H9 (cell line): ENCODE measurements around the gene TMEM82. TPM values are rescaled to one million over a fixed set of nuclear protein-coding genes. Genes with fewer than 3 reads are reported as not detected.

Experiments used
- DNase-seq: peaks from one replicate; pipeline ENCODE4 v3.0.0-alpha.2; 2017
- H2AFZ ChIP-seq: one replicate; pipeline ENCODE4 v1.6.1; 2013; ENCODE audit warnings: mild to moderate bottlenecking, low read length, control low read depth, moderate library complexity
- H2AK5ac ChIP-seq: 2 replicates; pipeline ENCODE4 v1.6.1; 2013; ENCODE audit warnings: low read length, control low read depth, mixed read lengths; ENCODE audit not compliant: insufficient read length
- H2BK120ac ChIP-seq: one replicate; pipeline ENCODE4 v1.6.1; 2013; ENCODE audit warnings: low read depth, mild to moderate bottlenecking, low read length, control low read depth, inconsistent platforms; ENCODE audit not compliant: poor library complexity, severe bottlenecking
- H2BK12ac ChIP-seq: 2 replicates; pipeline ENCODE4 v1.6.1; 2013; ENCODE audit warnings: low read length, control low read depth, mixed read lengths, low read depth; ENCODE audit not compliant: insufficient read length
- H2BK15ac ChIP-seq: 2 replicates; pipeline ENCODE4 v1.6.1; 2013; ENCODE audit warnings: low read depth, low read length, control low read depth
- H2BK20ac ChIP-seq: one replicate; pipeline ENCODE4 v1.6.1; 2013; ENCODE audit warnings: low read depth, mild to moderate bottlenecking, low read length, control low read depth, inconsistent platforms; ENCODE audit not compliant: poor library complexity, severe bottlenecking
- H2BK5ac ChIP-seq: 2 replicates; pipeline ENCODE4 v1.6.1; 2013; ENCODE audit warnings: low read length, control low read depth, mixed read lengths; ENCODE audit not compliant: insufficient read length
- H3K14ac ChIP-seq: 2 replicates; pipeline ENCODE4 v1.6.1; 2013; ENCODE audit warnings: low read length, control low read depth; ENCODE audit not compliant: insufficient read depth
- H3K18ac ChIP-seq: 2 replicates; pipeline ENCODE4 v1.6.1; 2013; ENCODE audit warnings: low read depth, mild to moderate bottlenecking, mixed read lengths, low read length, control low read depth; ENCODE audit not compliant: insufficient read length
- H3K23ac ChIP-seq: 2 replicates; pipeline ENCODE4 v1.6.1; 2013; ENCODE audit warnings: low read length, control low read depth, mixed read lengths, low read depth; ENCODE audit not compliant: insufficient read length
- H3K23me2 ChIP-seq: 2 replicates; pipeline ENCODE4 v1.6.1; 2013; ENCODE audit warnings: low read depth, mild to moderate bottlenecking, mixed read lengths, low read length, control low read depth; ENCODE audit not compliant: insufficient read length, poor library complexity, severe bottlenecking
- H3K27ac ChIP-seq: 2 replicates; pipeline ENCODE4 v1.5.1; 2013; ENCODE audit warnings: low read length, control low read depth, mixed read lengths, low read depth; ENCODE audit not compliant: insufficient read length
- H3K27me3 ChIP-seq: 2 replicates; pipeline ENCODE4 v1.6.1; 2013; ENCODE audit warnings: low read length, control low read depth, inconsistent platforms; ENCODE audit not compliant: insufficient read depth
- H3K4ac ChIP-seq: 2 replicates; pipeline ENCODE4 v1.6.1; 2013; ENCODE audit warnings: low read depth, mild to moderate bottlenecking, control low read depth, inconsistent platforms, low read length, moderate library complexity
- H3K4me1 ChIP-seq: 2 replicates; pipeline ENCODE4 v1.6.1; 2013; ENCODE audit warnings: low read length, control low read depth, inconsistent platforms; ENCODE audit not compliant: insufficient read depth
- H3K4me2 ChIP-seq: 2 replicates; pipeline ENCODE4 v1.6.1; 2013; ENCODE audit warnings: low read length, control low read depth, mixed read lengths; ENCODE audit not compliant: insufficient read length, insufficient read depth
- H3K56ac ChIP-seq: 2 replicates; pipeline ENCODE4 v1.6.1; 2013; ENCODE audit warnings: low read depth, mild to moderate bottlenecking, mixed read lengths, low read length, control low read depth; ENCODE audit not compliant: insufficient read length
- H3K79me1 ChIP-seq: 2 replicates; pipeline ENCODE4 v1.6.1; 2013; ENCODE audit warnings: low read depth, mild to moderate bottlenecking, moderate library complexity, low read length, control low read depth, inconsistent platforms; ENCODE audit not compliant: insufficient read depth, poor library complexity, severe bottlenecking
- H3K79me2 ChIP-seq: 2 replicates; pipeline ENCODE4 v1.6.1; 2013; ENCODE audit warnings: low read length, control low read depth, inconsistent platforms; ENCODE audit not compliant: insufficient read depth
- H3K9ac ChIP-seq: 2 replicates; pipeline ENCODE4 v1.6.1; 2013; ENCODE audit warnings: low read length, control low read depth, mixed read lengths; ENCODE audit not compliant: insufficient read length; ENCODE audit errors: extremely low read depth
- H3K9me3 ChIP-seq: one replicate; pipeline ENCODE4 v1.6.1; 2013; ENCODE audit warnings: low read depth, low read length, inconsistent platforms; ENCODE audit not compliant: control insufficient read depth
- H3T11ph ChIP-seq: one replicate; pipeline ENCODE4 v1.6.1; 2013; ENCODE audit warnings: mild to moderate bottlenecking, low read length, control low read depth, inconsistent platforms
- H4K20me1 ChIP-seq: one replicate; pipeline ENCODE4 v1.6.1; 2013; ENCODE audit not compliant: control insufficient read depth, insufficient read length, insufficient read depth
- H4K5ac ChIP-seq: 2 replicates; pipeline ENCODE4 v1.6.1; 2013; ENCODE audit warnings: low read depth, mild to moderate bottlenecking, mixed read lengths, low read length, control low read depth; ENCODE audit not compliant: insufficient read length
- H4K8ac ChIP-seq: replicated peaks from 2 replicates; pipeline ENCODE4 v1.6.1; 2013; ENCODE audit warnings: low read length, control low read depth, mixed read lengths, low read depth; ENCODE audit not compliant: insufficient read length
- H4K91ac ChIP-seq: 2 replicates; pipeline ENCODE4 v1.6.1; 2013; ENCODE audit warnings: low read depth, mild to moderate bottlenecking, moderate library complexity, mixed read lengths, low read length, control low read depth; ENCODE audit not compliant: insufficient read length
- H3K27ac Mint-ChIP-seq, 3 experiments: 2 replicates in 2 of 3; 3 replicates in 1 of 3; pipeline ENCODE4 v1.8.0; 2020 to 2021; ENCODE audit warnings: mixed read lengths in 3 of 3, mild to moderate bottlenecking in 1 of 3, moderate library complexity in 1 of 3
- H3K27me3 Mint-ChIP-seq: 2 replicates; pipeline ENCODE4 v1.8.0; 2021; ENCODE audit warnings: low read depth, mild to moderate bottlenecking, moderate library complexity, mixed read lengths
- H3K36me3 Mint-ChIP-seq, 3 experiments: 2 replicates in 2 of 3; 3 replicates in 1 of 3; pipeline ENCODE4 v1.8.0; 2020 to 2021; ENCODE audit warnings: low read depth in 3 of 3, mixed read lengths in 3 of 3; ENCODE audit not compliant: insufficient read depth in 1 of 3
- H3K4me1 Mint-ChIP-seq, 2 experiments: 2 replicates each; pipeline ENCODE4 v1.8.0; 2020; ENCODE audit warnings: mixed read lengths in 2 of 2
- H3K4me3 Mint-ChIP-seq, 2 experiments: 2 replicates in 1 of 2; 3 replicates in 1 of 2; pipeline ENCODE4 v1.8.0; 2020 to 2021; ENCODE audit warnings: mild to moderate bottlenecking in 2 of 2, mixed read lengths in 2 of 2, moderate library complexity in 1 of 2
- H3K9me3 Mint-ChIP-seq, 2 experiments: 2 replicates in 1 of 2; 3 replicates in 1 of 2; pipeline ENCODE4 v1.8.0; 2020; ENCODE audit warnings: mild to moderate bottlenecking in 2 of 2, mixed read lengths in 2 of 2, moderate library complexity in 1 of 2
- CTCF ChIP-seq: fragments of 200-600 bp; sonication (generic); conservative IDR thresholded peaks from 3 replicates; pipeline ENCODE4 v1.8.0; 2021; ENCODE audit warnings: antibody characterized with exemption, mild to moderate bottlenecking
- WGBS: extraction: QIAGEN DNeasy Blood & Tissue Kit; methylation state at CpG from one replicate; pipeline ENCODE4 v1.1.7; 2013; ENCODE audit warnings: missing lambda C conversion rate, low lambda C conversion rate, mixed read lengths; ENCODE audit not compliant: insufficient read length; ENCODE audit errors: extremely low coverage; 5-methylcytosine and 5-hydroxymethylcytosine counted together
- total RNA-seq: library from RNA; stranded (reverse); gene quantifications from 2 replicates; pipeline ENCODE4 v1.2.1, GENCODE V29; 2021

The TMEM82 gene
- total RNA-seq, 1 experiment from 2014 or later, result 1.4 TPM

GRCh38 chr1:15708486-15709137 lies 33.7 kb upstream of the TMEM82 start:
- Histone ChIP-seq H2BK12ac (no peak overlapping the region), H3K4ac (no peak overlapping the region), H4K5ac (no peak overlapping the region), H3K23me2 (no peaks in the 10 kb centered on the region), H2AFZ (no peak overlapping the region), H2BK120ac (no peak overlapping the region), H3K4me1 (no peaks in the 10 kb centered on the region; the same call in 1 of the 2 replicates), H3T11ph (no peak overlapping the region), H4K8ac (no peak overlapping the region), H3K18ac (no peak overlapping the region), H3K9me3 (no peaks in the 10 kb centered on the region), H2BK5ac (no peak overlapping the region), H4K20me1 (no peaks in the 10 kb centered on the region), H4K91ac (no peak overlapping the region), H3K23ac (no peak overlapping the region), H2BK20ac (no peak overlapping the region), H2BK15ac (no peak overlapping the region), H3K27ac (no peak overlapping the region), H2AK5ac (no peak overlapping the region), H3K4me2 (no peak overlapping the region), H3K56ac (no peak overlapping the region), H3K9ac (no peak overlapping the region), H3K27me3 (no peaks in the 10 kb centered on the region), H3K79me1 (no peaks in the 10 kb centered on the region), H3K79me2 (no peaks in the 10 kb centered on the region; the same call in 1 of the 2 replicates), H3K14ac (no peak overlapping the region)
- no peaks in the 10 kb centered on the region for H3K4me1 Mint-ChIP-seq
- no peak overlapping the region; a peak in 1 of 7 replicates for H3K27ac Mint-ChIP-seq
- no peak overlapping the region for H3K4me3 Mint-ChIP-seq
- H3K9me3 Mint-ChIP-seq, result no peaks in the 10 kb centered on the region
- TF ChIP-seq CTCF, result no peak
- no peak for DNase-seq
- no peaks in the 10 kb centered on the region for H3K27me3 Mint-ChIP-seq
- no CpG with 5 or more reads among the region's 15 CpGs for WGBS
- H3K36me3 Mint-ChIP-seq, result peaks cover 1 to 14% (median 4%) of the 10 kb centered on the region in 3 experiments; a peak in 4 of 7 replicates
